ENCODE measurements around the gene LDLRAP1.

Gene LDLRAP1

DNA sequence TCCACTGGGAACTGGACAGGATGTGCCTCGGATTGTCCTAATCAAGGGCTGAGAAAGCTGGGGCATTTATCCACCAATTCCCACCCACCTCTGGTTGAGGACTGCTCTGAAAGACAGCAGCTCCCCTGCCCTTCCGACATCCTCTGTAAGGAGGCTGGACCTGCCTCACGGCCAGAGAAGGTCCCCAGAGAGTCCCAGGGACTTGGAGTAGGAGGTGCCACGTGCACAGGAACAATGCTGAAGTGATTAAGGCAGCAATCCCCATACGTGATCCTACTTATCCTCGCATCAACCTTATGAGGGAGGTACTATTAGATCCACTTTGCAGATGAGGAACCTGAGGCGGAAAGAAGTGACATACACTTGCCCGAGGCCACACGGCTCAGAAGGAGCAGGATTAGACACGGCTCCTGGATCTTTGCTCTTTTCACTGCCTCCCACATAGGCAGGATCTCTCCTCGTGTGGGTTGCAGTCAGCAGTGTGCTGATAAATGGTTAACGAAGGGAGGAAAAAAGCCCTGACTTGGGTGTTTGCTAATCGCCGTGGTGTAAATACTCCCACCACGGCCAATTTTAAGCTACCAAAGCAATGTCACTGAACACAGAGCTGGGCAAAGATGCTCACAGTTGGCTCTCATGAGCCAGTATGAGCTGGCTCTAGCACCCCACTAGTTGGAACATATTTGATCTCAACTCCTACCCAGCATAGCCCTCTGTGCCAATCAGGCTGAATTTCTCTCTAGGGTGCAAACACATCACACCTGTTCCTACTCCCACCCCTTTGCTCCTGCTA, 18.6 kb upstream of the LDLRAP1 start:
- TF ChIP-seq, protein P1, sequence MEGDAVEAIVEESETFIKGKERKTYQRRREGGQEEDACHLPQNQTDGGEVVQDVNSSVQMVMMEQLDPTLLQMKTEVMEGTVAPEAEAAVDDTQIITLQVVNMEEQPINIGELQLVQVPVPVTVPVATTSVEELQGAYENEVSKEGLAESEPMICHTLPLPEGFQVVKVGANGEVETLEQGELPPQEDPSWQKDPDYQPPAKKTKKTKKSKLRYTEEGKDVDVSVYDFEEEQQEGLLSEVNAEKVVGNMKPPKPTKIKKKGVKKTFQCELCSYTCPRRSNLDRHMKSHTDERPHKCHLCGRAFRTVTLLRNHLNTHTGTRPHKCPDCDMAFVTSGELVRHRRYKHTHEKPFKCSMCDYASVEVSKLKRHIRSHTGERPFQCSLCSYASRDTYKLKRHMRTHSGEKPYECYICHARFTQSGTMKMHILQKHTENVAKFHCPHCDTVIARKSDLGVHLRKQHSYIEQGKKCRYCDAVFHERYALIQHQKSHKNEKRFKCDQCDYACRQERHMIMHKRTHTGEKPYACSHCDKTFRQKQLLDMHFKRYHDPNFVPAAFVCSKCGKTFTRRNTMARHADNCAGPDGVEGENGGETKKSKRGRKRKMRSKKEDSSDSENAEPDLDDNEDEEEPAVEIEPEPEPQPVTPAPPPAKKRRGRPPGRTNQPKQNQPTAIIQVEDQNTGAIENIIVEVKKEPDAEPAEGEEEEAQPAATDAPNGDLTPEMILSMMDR (IDR thresholded peaks at IDR 0.05; ENCODE audit: low read depth, low read length): no peak
- no peak overlapping the region for H3K4me3 ChIP-seq (ENCODE audit: low read depth, low read length)
- no peak for DNase-seq (ENCODE audit: low read depth, low spot score)
- in situ Hi-C loops (cut with HindIII; ENCODE audit: low sequenced_read_pairs): loop anchor here (10.0 kb wide), 1 partner anchor 100 kb away; the partner anchor contains the start of gene RHCE

DNA sequence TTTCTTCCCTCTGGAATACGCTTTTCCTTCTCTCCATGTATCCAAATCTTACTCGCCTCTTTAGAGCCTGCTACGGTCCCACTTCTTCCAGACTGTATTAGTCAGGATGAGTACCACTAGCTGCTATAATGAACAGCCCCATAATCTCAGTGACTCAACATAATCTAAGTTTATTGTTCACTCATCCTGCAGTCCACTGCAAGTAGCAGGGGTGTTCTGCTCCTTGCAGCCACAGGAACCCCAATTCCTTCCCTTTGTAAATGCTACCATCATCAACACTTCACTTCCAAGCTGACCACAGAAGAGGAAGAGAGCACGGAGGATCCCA, 18.1 kb upstream of the LDLRAP1 start:
- in situ Hi-C loops (cut with HindIII; ENCODE audit: low sequenced_read_pairs): loop anchor here (10.0 kb wide), 1 partner anchor 101 kb away; the partner anchor contains the start of gene RHCE
- no peak for DNase-seq (ENCODE audit: low read depth, low spot score)
- H3K4me3 ChIP-seq (ENCODE audit: low read depth, low read length): no peak overlapping the region
- TF ChIP-seq, protein P1 (IDR thresholded peaks at IDR 0.05; ENCODE audit: low read depth, low read length): no peak

DNA sequence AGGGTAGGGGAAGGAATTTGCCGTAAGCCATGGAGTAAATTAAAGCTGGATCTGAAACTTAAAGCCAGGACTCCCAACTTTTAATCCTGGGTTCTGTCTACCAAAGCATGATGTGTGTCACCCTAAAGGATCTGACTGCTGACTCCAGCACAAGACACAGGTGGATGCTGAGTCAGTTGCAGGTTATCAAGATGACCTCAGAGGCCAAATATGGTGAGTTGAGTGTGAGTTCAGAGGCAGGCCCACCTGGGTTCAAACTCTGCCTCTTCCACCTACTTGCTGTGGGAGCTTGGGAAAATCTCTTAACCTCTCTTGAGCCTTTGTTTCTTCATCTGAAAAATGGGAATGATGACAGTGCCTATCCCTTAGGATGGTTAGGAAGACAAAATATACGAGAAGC, 16.7 kb upstream of the LDLRAP1 start:
- TF ChIP-seq, protein P1 (IDR thresholded peaks at IDR 0.05; ENCODE audit: low read depth, low read length): no peak
- DNase-seq (ENCODE audit: low read depth, low spot score): no peak
- no peak overlapping the region for H3K4me3 ChIP-seq (ENCODE audit: low read depth, low read length)
- in situ Hi-C loops (cut with HindIII; ENCODE audit: low sequenced_read_pairs): loop anchor here (10.0 kb wide), 1 partner anchor 102 kb away; the partner anchor contains the start of gene RHCE

DNA sequence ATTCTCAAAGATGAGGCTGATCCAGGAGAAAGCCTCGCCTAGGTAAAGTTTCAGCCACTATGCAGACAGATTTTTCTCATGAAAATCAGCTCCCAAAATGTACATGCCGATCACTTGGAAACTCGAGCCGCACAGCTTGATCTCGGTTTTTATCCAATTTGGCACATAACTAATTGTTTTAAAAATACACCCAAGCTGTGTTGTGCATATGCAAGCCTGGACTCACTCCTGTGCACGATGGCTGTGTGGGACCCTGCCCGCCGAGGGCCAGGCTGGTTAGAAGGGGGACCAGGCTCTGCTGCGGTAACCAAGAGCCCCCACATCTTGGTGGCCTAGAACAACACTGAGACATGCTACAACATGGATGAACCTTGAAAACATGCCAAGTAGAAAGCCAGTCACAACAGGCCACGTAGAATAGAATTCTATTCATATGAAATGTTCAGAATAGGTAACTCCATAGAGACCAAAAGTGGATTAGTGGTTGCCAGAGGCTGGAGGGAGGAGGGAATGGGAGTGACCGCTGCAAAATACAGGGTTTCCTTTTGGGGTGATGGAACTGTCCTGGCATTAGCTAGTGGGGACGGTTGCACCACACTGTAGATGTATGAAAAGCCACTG, 16.1 kb upstream of the LDLRAP1 start:
- H3K4me3 ChIP-seq (ENCODE audit: low read depth, low read length): no peak overlapping the region
- TF ChIP-seq, protein P1 (IDR thresholded peaks at IDR 0.05; ENCODE audit: low read depth, low read length): no peak
- in situ Hi-C loops (cut with HindIII; ENCODE audit: low sequenced_read_pairs): loop anchor here (10.0 kb wide), 1 partner anchor 103 kb away; the partner anchor contains the start of gene RHCE
- DNase-seq (ENCODE audit: low read depth, low spot score): no peak

DNA sequence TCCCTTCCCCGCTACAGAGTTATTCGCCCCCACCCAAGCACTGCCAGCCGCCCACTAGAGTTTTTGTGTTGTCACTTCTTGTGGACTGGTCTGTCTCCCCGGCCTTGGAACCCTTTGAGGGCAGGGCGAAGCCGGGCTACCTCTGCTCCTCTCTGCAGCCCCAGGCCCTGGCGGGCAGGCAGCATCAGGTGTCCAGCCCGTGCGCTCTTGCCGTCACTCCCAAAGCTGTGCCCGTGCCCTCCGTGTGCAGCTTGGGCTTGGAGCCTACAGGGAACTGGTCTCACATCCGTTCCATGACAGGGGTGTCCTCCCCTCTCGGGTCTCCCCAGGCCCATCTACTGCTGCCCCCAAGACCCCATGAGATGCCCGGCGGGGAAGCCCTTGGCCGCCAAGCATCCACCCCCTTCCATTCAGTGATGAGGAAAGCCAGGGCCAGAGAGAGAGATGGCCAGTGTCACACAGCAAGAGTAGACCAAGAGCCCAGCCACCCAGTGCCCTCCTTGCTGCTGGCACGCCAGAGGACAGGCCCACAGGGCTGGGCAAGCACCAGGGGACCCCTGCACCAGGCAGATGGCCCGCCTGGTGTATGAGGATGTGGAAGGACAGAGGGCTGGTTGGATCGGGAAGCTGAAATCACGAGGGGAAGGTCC, 15.3 kb upstream of the LDLRAP1 start:
- no peak for DNase-seq (ENCODE audit: low read depth, low spot score)
- in situ Hi-C loops (cut with HindIII; ENCODE audit: low sequenced_read_pairs): loop anchor here (10.0 kb wide), 1 partner anchor 103 kb away; the partner anchor contains the start of gene RHCE
- no peak overlapping the region for H3K4me3 ChIP-seq (ENCODE audit: low read depth, low read length)
- TF ChIP-seq, protein P1 (IDR thresholded peaks at IDR 0.05; ENCODE audit: low read depth, low read length): no peak

DNA sequence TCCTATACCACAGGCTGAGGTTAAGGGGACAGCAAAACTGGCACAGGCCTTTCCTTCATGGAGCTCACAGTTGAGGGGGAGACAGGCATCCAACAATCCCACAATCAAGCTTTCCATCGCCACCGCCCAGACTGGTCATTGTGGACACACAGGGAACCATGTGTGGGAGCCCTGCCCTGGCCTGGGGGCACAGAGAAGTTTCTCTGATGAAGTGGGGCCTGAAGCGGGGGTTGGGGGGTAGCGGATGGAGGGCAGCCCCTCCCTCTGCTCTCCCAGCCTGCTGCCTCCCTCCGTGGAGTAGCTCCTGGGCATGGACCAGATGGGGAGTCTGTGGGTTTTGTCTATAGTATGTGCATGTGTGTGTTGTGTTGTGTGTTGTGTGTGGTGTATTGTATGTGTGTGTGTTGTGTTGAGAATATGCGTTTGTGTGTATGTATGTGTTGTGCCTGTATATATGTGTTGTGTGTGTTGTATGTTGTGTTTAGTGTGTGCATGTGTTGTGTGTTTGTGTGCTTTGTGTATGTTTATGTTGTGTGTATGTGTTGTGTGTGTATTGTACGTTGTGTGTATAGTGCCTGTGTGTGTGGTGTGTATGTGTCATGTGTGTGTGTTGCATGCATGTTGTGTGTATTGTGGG, 14.4 kb upstream of the LDLRAP1 start:
- no peak overlapping the region for H3K4me3 ChIP-seq (ENCODE audit: low read depth, low read length)
- no peak for DNase-seq (ENCODE audit: low read depth, low spot score)
- TF ChIP-seq, protein P1 (IDR thresholded peaks at IDR 0.05; ENCODE audit: low read depth, low read length): no peak
- in situ Hi-C loops (cut with HindIII; ENCODE audit: low sequenced_read_pairs): loop anchor here (10.0 kb wide), 1 partner anchor 104 kb away; the partner anchor contains the start of gene RHCE
